K562 (cell line): Measurements from ENCODE around the gene MMP24OS. TPM values are rescaled to one million over a fixed set of nuclear protein-coding genes. Genes with fewer than 3 reads are reported as not detected.

Experiments
- ARID1B ChIP-seq: fragments of 450-650 bp; IDR thresholded peaks from 2 replicates; pipeline ENCODE4 v1.6.1; 2016; ENCODE audit warnings: antibody characterized with exemption, mild to moderate bottlenecking, inconsistent platforms
- ARNT ChIP-seq, 2 experiments: fragments of 450-650 bp; IDR thresholded peaks; 2 replicates each; pipeline ENCODE4 v1.6.1; 2016; ENCODE audit warnings: mild to moderate bottlenecking in 1 of 2
- C11orf30 ChIP-seq: fragments of 450-650 bp; IDR thresholded peaks from 2 replicates; pipeline ENCODE4 v1.6.1; 2016; ENCODE audit warnings: low read depth, mild to moderate bottlenecking
- CBX5 ChIP-seq: IDR thresholded peaks from 2 replicates; pipeline ENCODE4 v1.6.1; 2014; ENCODE audit warnings: low read depth, borderline replicate concordance
- E2F8 ChIP-seq: fragments of 450-650 bp; IDR thresholded peaks from 2 replicates; pipeline ENCODE4 v1.7.1; 2018; ENCODE audit warnings: mild to moderate bottlenecking, low read depth; ENCODE audit not compliant: partially characterized antibody
- ELF2 ChIP-seq: fragments of 250-450 bp; sonication (Bioruptor Pico); IDR thresholded peaks from 2 replicates; pipeline ENCODE4 v1.5.0; 2021; ENCODE audit warnings: mild to moderate bottlenecking
- GABPB1 ChIP-seq: sonication (generic); formaldehyde crosslinking; IDR thresholded peaks from 2 replicates; pipeline ENCODE4 v1.8.0; 2022; ENCODE audit warnings: mild to moderate bottlenecking, missing genetic modification reagents
- LEF1 ChIP-seq: fragments of 450-650 bp; IDR thresholded peaks from 2 replicates; pipeline ENCODE4 v1.6.1; 2016; ENCODE audit warnings: mild to moderate bottlenecking
- NCOA1 ChIP-seq: fragments of 450-650 bp; IDR thresholded peaks from 2 replicates; pipeline ENCODE4 v1.6.1; 2016; ENCODE audit warnings: low read depth
- RBM15 ChIP-seq: fragments of 200-400 bp; formaldehyde crosslinking; IDR thresholded peaks from 2 replicates; pipeline ENCODE4 v1.6.1; 2018; ENCODE audit warnings: mild to moderate bottlenecking, low read length, moderate library complexity; ENCODE audit not compliant: insufficient read depth
- SNIP1 ChIP-seq: fragments of 450-650 bp; IDR thresholded peaks from 2 replicates; pipeline ENCODE4 v1.7.1; 2017; ENCODE audit warnings: low read depth, mild to moderate bottlenecking
- TARDBP ChIP-seq: fragments of 450-650 bp; IDR thresholded peaks from 2 replicates; pipeline ENCODE4 v1.6.1; 2016
- ZNF274 ChIP-seq: IDR thresholded peaks from 2 replicates; pipeline ENCODE4 v1.6.1; 2011; ENCODE audit warnings: low read depth, mild to moderate bottlenecking, low read length, moderate library complexity, borderline replicate concordance
- ZNF316 ChIP-seq: fragments of 450-650 bp; IDR thresholded peaks from 2 replicates; pipeline ENCODE4 v1.6.1; 2016
- ZNF318 ChIP-seq, 2 experiments: fragments of 450-650 bp; IDR thresholded peaks; 2 replicates each; pipeline ENCODE4 v1.6.1; 2016; ENCODE audit warnings: mild to moderate bottlenecking in 2 of 2, borderline replicate concordance in 1 of 2, low read depth in 1 of 2, moderate library complexity in 1 of 2
- ZNF347 ChIP-seq: fragments of 450-650 bp; formaldehyde crosslinking; IDR thresholded peaks from 2 replicates; pipeline ENCODE4 v1.4.0; 2020; ENCODE audit warnings: low read depth, mild to moderate bottlenecking, moderate library complexity
- ZNF436 ChIP-seq: fragments of 250-450, 450-650 bp; sonication (Bioruptor Pico); formaldehyde crosslinking; IDR thresholded peaks from 2 replicates; pipeline ENCODE4 v1.7.0; 2020; ENCODE audit warnings: mild to moderate bottlenecking
- polyA plus RNA-seq, 8 experiments: library from polyadenylated mRNA; depleted of rRNA in 4 of 8; stranded (reverse) in 5 of 8; unstranded in 3 of 8; fragments of >200 nt; fragmentation: Nextera tagmentation in 2 of 8; fragmentation: Illumina TruSeq in 1 of 8; extraction: Ambion mirVana in 2 of 8; extraction: Trizol in 1 of 8; gene quantifications; 2 replicates each; pipeline versions ENCODE4 v1.2.1 to v1.2.3, GENCODE V29; 2011 to 2014; ENCODE audit warnings: inconsistent platforms in 1 of 8, missing spikeins in 1 of 8
- total RNA-seq, 7 experiments: library from RNA; depleted of rRNA in 6 of 7; stranded (reverse); fragments of >200 nt in 6 of 7; fragmentation: Illumina TruSeq in 2 of 7; extraction: Trizol in 2 of 7; gene quantifications; 2 replicates each; pipeline versions ENCODE4 v1.2.1 to v1.2.3, GENCODE V29; 2011 to 2021; ENCODE audit warnings: low replicate concordance in 1 of 7
- TF ChIP-seq, protein P1 (sequence below): fragments of 450-650 bp; formaldehyde crosslinking; IDR thresholded peaks from 2 replicates; pipeline ENCODE4 v1.4.0; 2020; ENCODE audit warnings: mild to moderate bottlenecking, moderate library complexity

Gene MMP24OS
- total and polyA plus RNA-seq, 9 of the 15 experiments (the other 6 are each of a cell fraction or from before 2014, with no cell fraction given), result 0.92 to 41.5 (median 11.4) TPM

GRCh38 chr20:35285806-35286076, 7.8 kb upstream of the MMP24OS start (continued):
- TF ChIP-seq ELF2 (no peak), RBM15 (no peak), ARID1B (peak; percentile 66), E2F8 (peak; percentile 79), CBX5 (no peak), ZNF316 (peak; percentile 100), ZNF274 (no peak), ZNF318 (IDR thresholded peaks at IDR 0.05; ENCODE audit: borderline replicate concordance in 1 of 2, low read depth in 1 of 2) (peak in 1 of 2 experiments; percentile 73; a peak in 1 of 4 replicates), ARNT (IDR thresholded peaks at IDR 0.05) (peak in 1 of 2 experiments; percentile 44; a peak in 1 of 4 replicates), C11orf30 (peak; percentile 100), GABPB1 (CRISPR knock-in tag) (peak; percentile 45; the same call in 1 of the 2 replicates), ZNF347 (CRISPR knock-in tag) (no peak), TARDBP (peak; percentile 82; the same call in 1 of the 2 replicates), ZNF436 (CRISPR knock-in tag) (no peak), LEF1 (no peak), SNIP1 (peak; percentile 48; the same call in 1 of the 2 replicates), NCOA1 (peak; percentile 96)
- TF ChIP-seq, protein P1, sequence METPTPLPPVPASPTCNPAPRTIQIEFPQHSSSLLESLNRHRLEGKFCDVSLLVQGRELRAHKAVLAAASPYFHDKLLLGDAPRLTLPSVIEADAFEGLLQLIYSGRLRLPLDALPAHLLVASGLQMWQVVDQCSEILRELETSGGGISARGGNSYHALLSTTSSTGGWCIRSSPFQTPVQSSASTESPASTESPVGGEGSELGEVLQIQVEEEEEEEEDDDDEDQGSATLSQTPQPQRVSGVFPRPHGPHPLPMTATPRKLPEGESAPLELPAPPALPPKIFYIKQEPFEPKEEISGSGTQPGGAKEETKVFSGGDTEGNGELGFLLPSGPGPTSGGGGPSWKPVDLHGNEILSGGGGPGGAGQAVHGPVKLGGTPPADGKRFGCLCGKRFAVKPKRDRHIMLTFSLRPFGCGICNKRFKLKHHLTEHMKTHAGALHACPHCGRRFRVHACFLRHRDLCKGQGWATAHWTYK (CRISPR knock-in tag), result no peak
